ENCODE results near the gene SERINC2. TPM values are rescaled to one million over a fixed set of nuclear protein-coding genes. Genes with fewer than 3 reads are reported as not detected.

Gene SERINC2
- total and polyA plus RNA-seq, 2 of the 4 experiments (the other 2 are of a cell fraction) = 2.0 to 59.5 TPM

GRCh38 chr1:31482482-31483011, 69.5 kb downstream of the SERINC2 start:
- Histone ChIP-seq H3K36me3 (ENCODE audit: control insufficient read depth, insufficient read depth, low read length) (no peaks in the 10 kb centered on the region), H3K56ac (ENCODE audit: extremely low read depth, insufficient read depth, low read length) (no peak overlapping the region), H3K23ac (ENCODE audit: low read depth, low read length) (no peak overlapping the region), H3K4me2 (ENCODE audit: low read depth, low read length) (no peak overlapping the region; the same call in 1 of the 2 replicates), H2BK15ac (ENCODE audit: low read depth, low read length) (no peak overlapping the region), H3K4me3 (ENCODE audit: insufficient read depth, low read depth, low read length) (no peak overlapping the region), H2AK5ac (ENCODE audit: low read depth, low read length) (0 out of 2 replicates have a peak overlapping the region, but pooled peaks have one; percentile 11), H3K27ac (ENCODE audit: insufficient read depth, low read length) (peak overlapping the region; percentile 8; the same call in 1 of the 2 replicates), H3K4ac (ENCODE audit: low read depth, low read length) (no peak overlapping the region), H3K79me1 (ENCODE audit: low read depth in 1 of 2, low read length in 2 of 2) (no peaks in the 10 kb centered on the region), H2AFZ (replicated peaks; ENCODE audit: low read length, poor library complexity) (no peak overlapping the region), H2AK9ac (replicated peaks; ENCODE audit: low read depth, low read length, poor library complexity) (no peak overlapping the region), H3K27me3 (ENCODE audit: control insufficient read depth, insufficient read depth, low read length) (peaks cover 13% of the 10 kb centered on the region), H3K14ac (replicated peaks; ENCODE audit: low read depth, low read length) (no peak overlapping the region), H2BK5ac (ENCODE audit: low read depth, low read length, poor library complexity, severe bottlenecking) (no peak overlapping the region), H4K91ac (ENCODE audit: insufficient read depth, low read depth, low read length) (no peak overlapping the region), H3K9ac (ENCODE audit: low read depth, low read length) (no peak overlapping the region), H3K9me1 (ENCODE audit: insufficient read depth, low read length) (no peaks in the 10 kb centered on the region), H3K4me1 (ENCODE audit: control insufficient read depth, insufficient read depth, low read length) (peaks cover 8% of the 10 kb centered on the region; the same call in 1 of the 2 replicates), H3K9me3 (ENCODE audit: control insufficient read depth, insufficient read depth, low read length) (0 out of 2 replicates have a peak, but pooled peaks cover 2% of the 10 kb centered on the region), H2BK120ac (ENCODE audit: low read depth, low read length) (no peak overlapping the region), H4K5ac (ENCODE audit: low read depth, low read length) (no peak overlapping the region), H3K18ac (ENCODE audit: low read depth, low read length) (peak overlapping the region; percentile 6; the same call in 1 of the 2 replicates), H2BK20ac (ENCODE audit: low read depth, low read length) (no peak overlapping the region), H4K20me1 (ENCODE audit: insufficient read depth, low read length) (no peaks in the 10 kb centered on the region), H4K8ac (ENCODE audit: low read depth in 2 of 2, low read length in 2 of 2) (no peak overlapping the region)
- TF ChIP-seq BHLHE40 (IDR thresholded peaks at IDR 0.05; ENCODE audit: low read depth, low read length) (no peak), MAZ (IDR thresholded peaks at IDR 0.05; ENCODE audit: borderline replicate concordance, low read depth, low read length) (no peak), RCOR1 (IDR thresholded peaks at IDR 0.05; ENCODE audit: insufficient replicate concordance, low read length) (no peak), RFX5 (IDR thresholded peaks at IDR 0.05; ENCODE audit: low read depth, low read length) (no peak), CEBPB (IDR thresholded peaks at IDR 0.05; ENCODE audit: low read depth, low read length) (no peak), MXI1 (IDR thresholded peaks at IDR 0.05; ENCODE audit: borderline replicate concordance, low read depth, low read length) (no peak), CTCF (conservative IDR thresholded peaks at IDR 0.05; ENCODE audit: low read depth, low read length) (no peak), CHD1 (IDR thresholded peaks at IDR 0.05; ENCODE audit: low read depth, low read length) (no peak), POLR2A (IDR thresholded peaks at IDR 0.05; ENCODE audit: low read depth, low read length) (no peak), SMC3 (IDR thresholded peaks at IDR 0.05; ENCODE audit: low read depth, low read length) (no peak), RAD21 (IDR thresholded peaks at IDR 0.05; ENCODE audit: low read length) (no peak), NFE2L2 (IDR thresholded peaks at IDR 0.05; ENCODE audit: low read depth, low read length) (no peak), MAFK (IDR thresholded peaks at IDR 0.05; ENCODE audit: low read depth, low read length) (no peak), FOS (IDR thresholded peaks at IDR 0.05; ENCODE audit: low read depth, low read length) (no peak), USF2 (IDR thresholded peaks at IDR 0.05; ENCODE audit: low read depth, low read length) (no peak), ELK1 (IDR thresholded peaks at IDR 0.05; ENCODE audit: borderline replicate concordance, low read depth, low read length) (no peak)
- in situ Hi-C loops (cut with MboI; ENCODE audit: low sequenced_read_pairs) = no loop called here
- no peak for ATAC-seq (ENCODE audit: low read depth)
- BruUV-seq (replicated peaks) = no TSS peak
- 72% methylated on average over 2 of the region's 6 CpGs; no CpG with 5 or more reads in 1 of the 2 experiments for whole genome bisulfite sequencing, 2 experiments (ENCODE audit: extremely low coverage in 2 of 2, insufficient read length in 1 of 2)
- ChIA-PET POLR2A (ENCODE audit: unreplicated experiment) (no interaction called here), CTCF (interaction anchor here (0.6 kb wide), 1 partner anchor 11 kb away, joined by 4 read pairs; no protein-coding TSS in a partner anchor)
- DNase-seq = no peak
- dilution Hi-C loops (cut with HindIII; ENCODE audit: low sequenced_read_pairs, unreplicated experiment) = no loop called here
- intact Hi-C loops (cut with micrococcal nuclease) = loop anchor here (5.0 kb wide), 1 partner anchor 45 kb away; no protein-coding TSS in a partner anchor

All from IMR-90 (cell line).